Measurements from ENCODE around the gene KLK7.

KLK7 gene

GRCh38 chr19:51009061-51009891 lies 25.6 kb upstream of the KLK7 start:
- Histone ChIP-seq H3F3A (ENCODE audit: insufficient read depth) (no peaks in the 10 kb centered on the region), H3K9me3 (ENCODE audit: insufficient read depth, low read length) (no peaks in the 10 kb centered on the region), H3K9me2 (replicated peaks; ENCODE audit: insufficient read depth, low read length) (no peaks in the 10 kb centered on the region), H3K79me2 (ENCODE audit: insufficient read depth, low read length) (no peaks in the 10 kb centered on the region), H3K4me2 (ENCODE audit: low read depth, low read length, poor library complexity, severe bottlenecking) (no peak overlapping the region), H3K4me3 (ENCODE audit: insufficient read depth, low read length, poor library complexity, severe bottlenecking) (no peak overlapping the region), H3K27ac (ENCODE audit: low read depth, low read length) (no peak overlapping the region), H3K9ac (ENCODE audit: low read length) (no peak overlapping the region), H2AFZ (ENCODE audit: low read depth, low read length, severe bottlenecking) (no peak overlapping the region), H3K36me3 (ENCODE audit: low read length) (no peaks in the 10 kb centered on the region), H4K20me1 (ENCODE audit: low read depth, low read length) (no peaks in the 10 kb centered on the region), H3K27me3 (ENCODE audit: low read length) (no peaks in the 10 kb centered on the region)
- TF ChIP-seq EZH2phosphoT487 (conservative IDR thresholded peaks at IDR 0.05; ENCODE audit: low read length) = no peak
- TF ChIP-seq CTCF (IDR thresholded peaks at IDR 0.05; ENCODE audit: insufficient read depth, low read length, poor library complexity, severe bottlenecking) = no peak

GRCh38 chr19:51007488-51007887 lies 23.8 kb upstream of the KLK7 start:
- no peaks in the 10 kb centered on the region for H4K20me1 ChIP-seq (ENCODE audit: low read depth, low read length)
- no peak overlapping the region for H3K9ac ChIP-seq (ENCODE audit: low read length)
- TF ChIP-seq CTCF (IDR thresholded peaks at IDR 0.05; ENCODE audit: insufficient read depth, low read length, poor library complexity, severe bottlenecking) = no peak
- no peak for TF ChIP-seq EZH2phosphoT487 (conservative IDR thresholded peaks at IDR 0.05; ENCODE audit: low read length)
- H3F3A ChIP-seq (ENCODE audit: insufficient read depth) = no peaks in the 10 kb centered on the region
- no peaks in the 10 kb centered on the region for H3K9me3 ChIP-seq (ENCODE audit: insufficient read depth, low read length)
- H3K4me2 ChIP-seq (ENCODE audit: low read depth, low read length, poor library complexity, severe bottlenecking) = no peak overlapping the region
- no peak overlapping the region for H2AFZ ChIP-seq (ENCODE audit: low read depth, low read length, severe bottlenecking)
- no peaks in the 10 kb centered on the region for H3K79me2 ChIP-seq (ENCODE audit: insufficient read depth, low read length)
- H3K9me2 ChIP-seq (replicated peaks; ENCODE audit: insufficient read depth, low read length) = no peaks in the 10 kb centered on the region
- no peaks in the 10 kb centered on the region for H3K36me3 ChIP-seq (ENCODE audit: low read length)
- H3K27me3 ChIP-seq (ENCODE audit: low read length) = no peaks in the 10 kb centered on the region
- no peak overlapping the region for H3K27ac ChIP-seq (ENCODE audit: low read depth, low read length)
- no peak overlapping the region for H3K4me3 ChIP-seq (ENCODE audit: insufficient read depth, low read length, poor library complexity, severe bottlenecking)

GRCh38 chr19:51006406-51006805 lies 22.7 kb upstream of the KLK7 start:
- H3K9me2 ChIP-seq (replicated peaks; ENCODE audit: insufficient read depth, low read length) = no peaks in the 10 kb centered on the region

More at GRCh38 chr19:51006406-51006805, 22.7 kb upstream of the KLK7 start:
- H3K9ac ChIP-seq (ENCODE audit: low read length) = no peak overlapping the region
- H3K4me2 ChIP-seq (ENCODE audit: low read depth, low read length, poor library complexity, severe bottlenecking) = no peak overlapping the region
- H3K4me3 ChIP-seq (ENCODE audit: insufficient read depth, low read length, poor library complexity, severe bottlenecking) = no peak overlapping the region
- no peaks in the 10 kb centered on the region for H3K36me3 ChIP-seq (ENCODE audit: low read length)
- H3K27ac ChIP-seq (ENCODE audit: low read depth, low read length) = no peak overlapping the region
- no peaks in the 10 kb centered on the region for H4K20me1 ChIP-seq (ENCODE audit: low read depth, low read length)
- no peaks in the 10 kb centered on the region for H3F3A ChIP-seq (ENCODE audit: insufficient read depth)
- no peaks in the 10 kb centered on the region for H3K27me3 ChIP-seq (ENCODE audit: low read length)
- H2AFZ ChIP-seq (ENCODE audit: low read depth, low read length, severe bottlenecking) = no peak overlapping the region
- H3K9me3 ChIP-seq (ENCODE audit: insufficient read depth, low read length) = no peaks in the 10 kb centered on the region
- no peak for TF ChIP-seq EZH2phosphoT487 (conservative IDR thresholded peaks at IDR 0.05; ENCODE audit: low read length)
- TF ChIP-seq CTCF (IDR thresholded peaks at IDR 0.05; ENCODE audit: insufficient read depth, low read length, poor library complexity, severe bottlenecking) = no peak
- H3K79me2 ChIP-seq (ENCODE audit: insufficient read depth, low read length) = no peaks in the 10 kb centered on the region

All from SU-DHL-6 (cell line).